HepG2 (cell line): Measurements from ENCODE around the gene MSI2. TPM values are rescaled to one million over a fixed set of nuclear protein-coding genes. Genes with fewer than 3 reads are reported as not detected.

Experiments
- ARID5B ChIP-seq: IDR thresholded peaks from 2 replicates; pipeline ENCODE4 v1.4.0; 2020; ENCODE audit warnings: mild to moderate bottlenecking, missing genetic modification reagents
- ATF5 ChIP-seq: sonication (generic); formaldehyde crosslinking; IDR thresholded peaks from 2 replicates; pipeline ENCODE4 v1.4.0; 2020; ENCODE audit warnings: mild to moderate bottlenecking, low read depth, missing genetic modification reagents
- KLF13 ChIP-seq: sonication (generic); formaldehyde crosslinking; IDR thresholded peaks from 2 replicates; pipeline ENCODE4 v1.4.0; 2020; ENCODE audit warnings: mild to moderate bottlenecking, missing genetic modification reagents
- NR2C2 ChIP-seq: sonication (generic); formaldehyde crosslinking; IDR thresholded peaks from 2 replicates; pipeline ENCODE4 v1.4.0; 2020; ENCODE audit warnings: missing genetic modification reagents, mild to moderate bottlenecking, moderate library complexity, borderline replicate concordance
- REL ChIP-seq: sonication (generic); formaldehyde crosslinking; conservative IDR thresholded peaks from 2 replicates; pipeline ENCODE4 v1.8.0; 2022; ENCODE audit warnings: mild to moderate bottlenecking, missing genetic modification reagents, moderate library complexity
- RFXANK ChIP-seq: IDR thresholded peaks from 2 replicates; pipeline ENCODE4 v1.6.1; 2016
- ZNF20 ChIP-seq: sonication (generic); formaldehyde crosslinking; IDR thresholded peaks from 2 replicates; pipeline ENCODE4 v1.4.0; 2020; ENCODE audit warnings: mild to moderate bottlenecking, moderate library complexity, missing genetic modification reagents
- ZNF333 ChIP-seq: sonication (generic); formaldehyde crosslinking; IDR thresholded peaks from 2 replicates; pipeline ENCODE4 v1.4.0; 2020; ENCODE audit warnings: mild to moderate bottlenecking, missing genetic modification reagents, borderline replicate concordance
- ZNF430 ChIP-seq: sonication (generic); formaldehyde crosslinking; IDR thresholded peaks from 2 replicates; pipeline ENCODE4 v1.9.0; 2021; ENCODE audit warnings: mild to moderate bottlenecking, missing genetic modification reagents
- ZNF468 ChIP-seq: sonication (generic); formaldehyde crosslinking; IDR thresholded peaks from 2 replicates; pipeline ENCODE4 v1.8.0; 2022; ENCODE audit warnings: mild to moderate bottlenecking, moderate library complexity, missing genetic modification reagents
- ZNF552 ChIP-seq: sonication (generic); formaldehyde crosslinking; IDR thresholded peaks from 2 replicates; pipeline ENCODE4 v1.9.0; 2022; ENCODE audit warnings: missing genetic modification reagents, mild to moderate bottlenecking, borderline replicate concordance
- ZNF678 ChIP-seq: sonication (generic); formaldehyde crosslinking; IDR thresholded peaks from 2 replicates; pipeline ENCODE4 v1.4.0; 2020; ENCODE audit warnings: mild to moderate bottlenecking, missing genetic modification reagents
- ZNF777 ChIP-seq: sonication (generic); formaldehyde crosslinking; IDR thresholded peaks from 2 replicates; pipeline ENCODE4 v1.4.0; 2020; ENCODE audit warnings: missing genetic modification reagents
- ZNF816 ChIP-seq: sonication (generic); formaldehyde crosslinking; IDR thresholded peaks from 2 replicates; pipeline ENCODE4 v1.8.0; 2022; ENCODE audit warnings: missing genetic modification reagents, mild to moderate bottlenecking, borderline replicate concordance
- ZSCAN30 ChIP-seq: sonication (generic); formaldehyde crosslinking; IDR thresholded peaks from 2 replicates; pipeline ENCODE4 v1.5.0; 2020; ENCODE audit warnings: mild to moderate bottlenecking, missing genetic modification reagents
- polyA plus RNA-seq, 8 experiments: library from polyadenylated mRNA; depleted of rRNA in 3 of 8; stranded (reverse) in 7 of 8; unstranded in 1 of 8; fragments of >200 nt; fragmentation: Illumina TruSeq in 4 of 8; extraction: Trizol in 4 of 8; gene quantifications; 2 replicates each; pipeline versions ENCODE4 v1.2.1 to v1.2.3, GENCODE V29; 2011 to 2016; ENCODE audit warnings: low read depth in 4 of 8, missing spikeins in 1 of 8, mixed read lengths in 1 of 8; ENCODE audit not compliant: insufficient read depth in 1 of 8
- total RNA-seq, 5 experiments: library from RNA; depleted of rRNA; stranded (reverse); fragments of >200 nt; fragmentation: Illumina TruSeq; extraction: Trizol; gene quantifications; 2 replicates each; pipeline ENCODE4 v1.2.3, GENCODE V29; 2016; ENCODE audit warnings: low read depth in 1 of 5
- TF ChIP-seq, protein P1 (sequence below): sonication (generic); formaldehyde crosslinking; IDR thresholded peaks from 2 replicates; pipeline ENCODE4 v1.5.0; 2020; ENCODE audit warnings: mild to moderate bottlenecking, low read depth, missing genetic modification reagents, borderline replicate concordance
- TF ChIP-seq, protein P2 (sequence below): sonication (generic); formaldehyde crosslinking; IDR thresholded peaks from 2 replicates; pipeline ENCODE4 v1.9.0; 2021; ENCODE audit warnings: mild to moderate bottlenecking, missing genetic modification reagents

Gene MSI2
- total and polyA plus RNA-seq, 2 of the 13 experiments (the other 11 are each of a cell fraction or from before 2014, with no cell fraction given) = 77.5 to 78.4 TPM

GRCh38 chr17:57577751-57578607 lies 321.7 kb downstream of the MSI2 start (continued):
- TF ChIP-seq, protein P1, sequence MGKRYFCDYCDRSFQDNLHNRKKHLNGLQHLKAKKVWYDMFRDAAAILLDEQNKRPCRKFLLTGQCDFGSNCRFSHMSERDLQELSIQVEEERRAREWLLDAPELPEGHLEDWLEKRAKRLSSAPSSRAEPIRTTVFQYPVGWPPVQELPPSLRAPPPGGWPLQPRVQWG (CRISPR knock-in tag) = no peak
- no peak for TF ChIP-seq ZNF468
- no peak for TF ChIP-seq ZNF20 (CRISPR knock-in tag)
- TF ChIP-seq ZNF777 = no peak
- TF ChIP-seq ZNF430 (CRISPR knock-in tag) = peak; percentile 61; the same call in 1 of the 2 replicates
- TF ChIP-seq ATF5 (CRISPR knock-in tag) = no peak
- TF ChIP-seq ZSCAN30 (CRISPR knock-in tag) = no peak
- TF ChIP-seq RFXANK (CRISPR knock-in tag) = peak; percentile 62; the same call in 1 of the 2 replicates
- no peak for TF ChIP-seq REL (CRISPR knock-in tag)
- TF ChIP-seq NR2C2 (CRISPR knock-in tag) = peak; percentile 83
- no peak for TF ChIP-seq ZNF678 (CRISPR knock-in tag)
- peak; percentile 86; the same call in 1 of the 2 replicates for TF ChIP-seq ZNF816 (CRISPR knock-in tag)
- TF ChIP-seq, protein P2, sequence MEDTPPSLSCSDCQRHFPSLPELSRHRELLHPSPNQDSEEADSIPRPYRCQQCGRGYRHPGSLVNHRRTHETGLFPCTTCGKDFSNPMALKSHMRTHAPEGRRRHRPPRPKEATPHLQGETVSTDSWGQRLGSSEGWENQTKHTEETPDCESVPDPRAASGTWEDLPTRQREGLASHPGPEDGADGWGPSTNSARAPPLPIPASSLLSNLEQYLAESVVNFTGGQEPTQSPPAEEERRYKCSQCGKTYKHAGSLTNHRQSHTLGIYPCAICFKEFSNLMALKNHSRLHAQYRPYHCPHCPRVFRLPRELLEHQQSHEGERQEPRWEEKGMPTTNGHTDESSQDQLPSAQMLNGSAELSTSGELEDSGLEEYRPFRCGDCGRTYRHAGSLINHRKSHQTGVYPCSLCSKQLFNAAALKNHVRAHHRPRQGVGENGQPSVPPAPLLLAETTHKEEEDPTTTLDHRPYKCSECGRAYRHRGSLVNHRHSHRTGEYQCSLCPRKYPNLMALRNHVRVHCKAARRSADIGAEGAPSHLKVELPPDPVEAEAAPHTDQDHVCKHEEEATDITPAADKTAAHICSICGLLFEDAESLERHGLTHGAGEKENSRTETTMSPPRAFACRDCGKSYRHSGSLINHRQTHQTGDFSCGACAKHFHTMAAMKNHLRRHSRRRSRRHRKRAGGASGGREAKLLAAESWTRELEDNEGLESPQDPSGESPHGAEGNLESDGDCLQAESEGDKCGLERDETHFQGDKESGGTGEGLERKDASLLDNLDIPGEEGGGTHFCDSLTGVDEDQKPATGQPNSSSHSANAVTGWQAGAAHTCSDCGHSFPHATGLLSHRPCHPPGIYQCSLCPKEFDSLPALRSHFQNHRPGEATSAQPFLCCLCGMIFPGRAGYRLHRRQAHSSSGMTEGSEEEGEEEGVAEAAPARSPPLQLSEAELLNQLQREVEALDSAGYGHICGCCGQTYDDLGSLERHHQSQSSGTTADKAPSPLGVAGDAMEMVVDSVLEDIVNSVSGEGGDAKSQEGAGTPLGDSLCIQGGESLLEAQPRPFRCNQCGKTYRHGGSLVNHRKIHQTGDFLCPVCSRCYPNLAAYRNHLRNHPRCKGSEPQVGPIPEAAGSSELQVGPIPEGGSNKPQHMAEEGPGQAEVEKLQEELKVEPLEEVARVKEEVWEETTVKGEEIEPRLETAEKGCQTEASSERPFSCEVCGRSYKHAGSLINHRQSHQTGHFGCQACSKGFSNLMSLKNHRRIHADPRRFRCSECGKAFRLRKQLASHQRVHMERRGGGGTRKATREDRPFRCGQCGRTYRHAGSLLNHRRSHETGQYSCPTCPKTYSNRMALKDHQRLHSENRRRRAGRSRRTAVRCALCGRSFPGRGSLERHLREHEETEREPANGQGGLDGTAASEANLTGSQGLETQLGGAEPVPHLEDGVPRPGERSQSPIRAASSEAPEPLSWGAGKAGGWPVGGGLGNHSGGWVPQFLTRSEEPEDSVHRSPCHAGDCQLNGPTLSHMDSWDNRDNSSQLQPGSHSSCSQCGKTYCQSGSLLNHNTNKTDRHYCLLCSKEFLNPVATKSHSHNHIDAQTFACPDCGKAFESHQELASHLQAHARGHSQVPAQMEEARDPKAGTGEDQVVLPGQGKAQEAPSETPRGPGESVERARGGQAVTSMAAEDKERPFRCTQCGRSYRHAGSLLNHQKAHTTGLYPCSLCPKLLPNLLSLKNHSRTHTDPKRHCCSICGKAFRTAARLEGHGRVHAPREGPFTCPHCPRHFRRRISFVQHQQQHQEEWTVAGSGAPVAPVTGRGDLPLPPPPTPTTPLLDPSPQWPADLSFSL = no peak
- no peak for TF ChIP-seq ZNF333
- no peak for TF ChIP-seq ZNF552 (CRISPR knock-in tag)
- TF ChIP-seq ARID5B = peak; percentile 96
- TF ChIP-seq KLF13 = no peak
